ENCODE results near the gene COPRS. TPM values are rescaled to one million over a fixed set of nuclear protein-coding genes. Genes with fewer than 3 reads are reported as not detected.
"Not testable (repeated sequence)": the region's sequence is repeated elsewhere in the genome, so short reads cannot be mapped to it uniquely, and the experiment has no call there.

The COPRS gene
- polyA plus RNA-seq, 1 of the 3 experiments (the other 2 are of a cell fraction): 88.8 TPM

- H3K9me3 ChIP-seq: no peaks in the 10 kb centered on the region
- H3K9me2 ChIP-seq: no peaks in the 10 kb centered on the region
- no peak overlapping the region for H3K4me2 ChIP-seq
- no peak overlapping the region for H3K27ac ChIP-seq (ENCODE audit: low read depth in 2 of 2, low read length in 1 of 2)
- H3K4me1 ChIP-seq (ENCODE audit: control insufficient read depth in 1 of 2, insufficient read depth in 2 of 2, low read depth in 1 of 2, low read length in 1 of 2): peaks cover 4 to 7% of the 10 kb centered on the region in 2 experiments; a peak in 2 of 4 replicates
- H2AFZ ChIP-seq (ENCODE audit: low read depth): no peak overlapping the region
- no peak for DNase-seq
- H3K4me3 ChIP-seq (ENCODE audit: low read depth in 2 of 2, low read length in 1 of 2): no peak overlapping the region
- H3K79me2 ChIP-seq (ENCODE audit: insufficient read depth): no peaks in the 10 kb centered on the region
- peaks cover 2% of the 10 kb centered on the region for H3F3A ChIP-seq (replicated peaks; ENCODE audit: insufficient read depth)
- H4K20me1 ChIP-seq (ENCODE audit: insufficient read depth): no peaks in the 10 kb centered on the region
- ChIA-PET CTCF (interaction anchor here (2.2 to 12.0 kb wide), 3 partner anchors 12 to 271 kb away, joined by 6 to 89 read pairs (median 7); no protein-coding TSS in a partner anchor), POLR2A (no interaction called here)
- H3K9ac ChIP-seq: no peak overlapping the region
- H3K36me3 ChIP-seq (replicated peaks in 1 of 2; ENCODE audit: control insufficient read depth in 1 of 2, insufficient read depth in 2 of 2, low read length in 1 of 2): no peaks in the 10 kb centered on the region
- TF ChIP-seq USF2 (IDR thresholded peaks at IDR 0.05; ENCODE audit: borderline replicate concordance, low read depth, low read length) (no peak), FOSL2 (IDR thresholded peaks at IDR 0.05; ENCODE audit: borderline replicate concordance, low read depth) (no peak), MXI1 (IDR thresholded peaks at IDR 0.05; ENCODE audit: low read depth, low read length) (no peak), RAD21 (IDR thresholded peaks at IDR 0.05; ENCODE audit: low read length) (no peak), RXRA (IDR thresholded peaks at IDR 0.05; ENCODE audit: borderline replicate concordance, low read depth) (no peak), CHD2 (IDR thresholded peaks at IDR 0.05; ENCODE audit: low read length, partially characterized antibody) (no peak), MAX (IDR thresholded peaks at IDR 0.05; ENCODE audit: low read depth) (no peak), FOXM1 (IDR thresholded peaks at IDR 0.05; ENCODE audit: low read depth) (no peak), JUND (IDR thresholded peaks at IDR 0.05) (no peak), SIN3A (IDR thresholded peaks at IDR 0.05; ENCODE audit: borderline replicate concordance, low read depth, low read length) (no peak), RFX5 (IDR thresholded peaks at IDR 0.05; ENCODE audit: low read length) (no peak), FOXJ3 (CRISPR knock-in tag; IDR thresholded peaks at IDR 0.05) (no peak), IRF3 (IDR thresholded peaks at IDR 0.05; ENCODE audit: low read depth, low read length) (no peak), NRF1 (IDR thresholded peaks at IDR 0.05; ENCODE audit: low read depth, low read length) (no peak), POLR2AphosphoS5 (IDR thresholded peaks at IDR 0.05; ENCODE audit: low read depth, low read length) (no peak), RCOR1 (IDR thresholded peaks at IDR 0.05; ENCODE audit: low read length) (no peak), YY1 (IDR thresholded peaks at IDR 0.05; ENCODE audit: low read depth) (no peak), NFIC (IDR thresholded peaks at IDR 0.05; ENCODE audit: borderline replicate concordance) (no peak)
- H3K27me3 ChIP-seq (ENCODE audit: insufficient read depth): no peaks in the 10 kb centered on the region
- WGBS (ENCODE audit: low lambda C conversion rate): 83% methylated on average over 3 of the region's 3 CpGs
These were observed 29.4 kb downstream of the COPRS start for GRCh38 chr17:31829649-31830048.

- H3K36me3 ChIP-seq (replicated peaks in 1 of 2; ENCODE audit: control insufficient read depth in 1 of 2, insufficient read depth in 2 of 2, low read length in 1 of 2); H3F3A ChIP-seq (replicated peaks; ENCODE audit: insufficient read depth); H3K79me2 ChIP-seq (ENCODE audit: insufficient read depth); H3K9me3 ChIP-seq; H3K9me2 ChIP-seq; DNase-seq; H2AFZ ChIP-seq (ENCODE audit: low read depth); H4K20me1 ChIP-seq (ENCODE audit: insufficient read depth); H3K27ac ChIP-seq (ENCODE audit: low read depth in 2 of 2, low read length in 1 of 2); H3K9ac ChIP-seq; H3K27me3 ChIP-seq (ENCODE audit: insufficient read depth); POLR2A ChIA-PET; H3K4me3 ChIP-seq (ENCODE audit: low read depth in 2 of 2, low read length in 1 of 2); H3K4me2 ChIP-seq; H3K4me1 ChIP-seq (ENCODE audit: control insufficient read depth in 1 of 2, insufficient read depth in 2 of 2, low read depth in 1 of 2, low read length in 1 of 2): not testable (repeated sequence)
- CTCF ChIA-PET: interaction anchor here (12.0 kb wide), 1 partner anchor 13 kb away, joined by 89 read pairs; no protein-coding TSS in a partner anchor
- 88% methylated on average over 4 of the region's 4 CpGs for WGBS (ENCODE audit: low lambda C conversion rate)
These were observed 30.1 kb downstream of the COPRS start for GRCh38 chr17:31828955-31829354.
